Measurements from ENCODE around the gene CZIB. TPM values are rescaled to one million over a fixed set of nuclear protein-coding genes. Genes with fewer than 3 reads are reported as not detected.

The CZIB gene
- total RNA-seq, 1 experiment from 2014 or later, result 65.5 TPM

GRCh38 chr1:53165408-53165961 is 54.9 kb downstream of the CZIB start:
- no peak overlapping the region for H3K4me3 ChIP-seq
- H3K36me3 ChIP-seq, result no peaks in the 10 kb centered on the region
- H3K27me3 ChIP-seq, result no peaks in the 10 kb centered on the region; the same call in 1 of the 2 replicates
- H3K4me1 ChIP-seq, result no peaks in the 10 kb centered on the region
- H3K9me3 ChIP-seq (replicated peaks), result no peaks in the 10 kb centered on the region
- no peak for DNase-seq
- no peak overlapping the region for H3K27ac ChIP-seq

Other genes with a start within 250 kb of the CZIB start
- gene PODN, start 158.4 kb downstream of the CZIB start, total RNA-seq (2014; rRNA removed; shearing (Covaris generic)), result 0.41 and 0.42 TPM in 2 replicates
- 0.04 TPM in 1 of 2 replicates, not detected in the other for gene SLC1A7, start 78.0 kb downstream of the CZIB start, total RNA-seq (2014; rRNA removed; shearing (Covaris generic))
- 19.0 and 20.0 TPM in 2 replicates for gene CPT2, start 23.8 kb downstream of the CZIB start, total RNA-seq (2014; rRNA removed; shearing (Covaris generic))
- 119 and 121 TPM in 2 replicates for gene MAGOH, start 17.9 kb upstream of the CZIB start, total RNA-seq (2014; rRNA removed; shearing (Covaris generic))
- gene LRP8, start 107.4 kb upstream of the CZIB start, total RNA-seq (2014; rRNA removed; shearing (Covaris generic)), result 17.9 and 21.4 TPM in 2 replicates
- gene DMRTB1, start 238.8 kb upstream of the CZIB start, total RNA-seq (2014; rRNA removed; shearing (Covaris generic)), result not detected in 2 replicates